Dedifferentiated amniotic fluid mesenchymal stem cell (primary cell): ENCODE measurements around the gene TTC34.
"Not testable (repeated sequence)": the region's sequence is repeated elsewhere in the genome, so short reads cannot be mapped to it uniquely, and the experiment has no call there.

Source experiments
- DNase-seq: peaks from one replicate; pipeline ENCODE4 v3.0.0-alpha.2; 2016; ENCODE audit errors: extremely low spot score

Gene TTC34

GRCh38 chr1:2811533-2811918, 10.0 kb upstream of the TTC34 start:
- no peak for DNase-seq

- DNase-seq = no peak
These were observed 9.5 kb upstream of the TTC34 start for GRCh38 chr1:2810899-2811532.

- DNase-seq = no peak
These were observed 8.8 kb upstream of the TTC34 start for GRCh38 chr1:2810281-2810680.

GRCh38 chr1:2809656-2810055, 8.2 kb upstream of the TTC34 start:
- DNase-seq = no peak

- no peak for DNase-seq
These were observed 7.5 kb upstream of the TTC34 start for GRCh38 chr1:2808831-2809605.

GRCh38 chr1:2808386-2808705, 6.9 kb upstream of the TTC34 start:
- no peak for DNase-seq

- DNase-seq = no peak
These were observed 6.3 kb upstream of the TTC34 start for GRCh38 chr1:2807678-2808385.

GRCh38 chr1:2807036-2807435, 5.5 kb upstream of the TTC34 start:
- no peak for DNase-seq

GRCh38 chr1:2806591-2806990, 5.1 kb upstream of the TTC34 start:
- no peak for DNase-seq

- no peak for DNase-seq
These were observed 4.4 kb upstream of the TTC34 start for GRCh38 chr1:2805801-2806430.

GRCh38 chr1:2804628-2805351, 3.3 kb upstream of the TTC34 start:
- DNase-seq = no peak

GRCh38 chr1:2803931-2804627, 2.6 kb upstream of the TTC34 start:
- no peak for DNase-seq

- DNase-seq = no peak
These were observed 1.8 kb upstream of the TTC34 start for GRCh38 chr1:2803086-2803930.

- no peak for DNase-seq
These were observed 998 bp upstream of the TTC34 start for GRCh38 chr1:2802421-2802961.

- no peak for DNase-seq
These were observed 447 bp downstream of the TTC34 start for GRCh38 chr1:2801046-2801445.

- no peak for DNase-seq
These were observed 838 bp downstream of the TTC34 start for GRCh38 chr1:2800664-2801045.

GRCh38 chr1:2799811-2800663, 1.5 kb downstream of the TTC34 start:
- no peak for DNase-seq

- DNase-seq = not testable (repeated sequence)
These were observed 2.5 kb downstream of the TTC34 start for GRCh38 chr1:2798958-2799357.

- no peak for DNase-seq
These were observed 3.8 kb downstream of the TTC34 start for GRCh38 chr1:2797741-2798016.
